Activated CD4-positive, alpha-beta T cell treated with anti-CD3 and anti-CD28 coated beads, Interleukin-2, amount 10 ng/mL, durations not matched to agents 24 days and 14 days (primary cell): ENCODE data around the gene SPATA24. TPM values are rescaled to one million over a fixed set of nuclear protein-coding genes. Genes with fewer than 3 reads are reported as not detected.
"Not testable (repeated sequence)": the region's sequence is repeated elsewhere in the genome, so short reads cannot be mapped to it uniquely, and the experiment has no call there.

Source experiments
- DNase-seq: peaks from one replicate; pipeline ENCODE4 v3.0.0; 2022
- H3K27ac Mint-ChIP-seq: one replicate; pipeline ENCODE4 v1.8.0; 2022; ENCODE audit warnings: mild to moderate bottlenecking, mixed read lengths
- H3K27me3 Mint-ChIP-seq: one replicate; pipeline ENCODE4 v1.8.0; 2022; ENCODE audit warnings: mixed read lengths
- H3K36me3 Mint-ChIP-seq: one replicate; pipeline ENCODE4 v1.8.0; 2022; ENCODE audit warnings: low read depth, mild to moderate bottlenecking, mixed read lengths
- H3K4me1 Mint-ChIP-seq: one replicate; pipeline ENCODE4 v1.8.0; 2021; ENCODE audit warnings: mixed read lengths
- H3K4me3 Mint-ChIP-seq: one replicate; pipeline ENCODE4 v1.8.0; 2022; ENCODE audit warnings: mild to moderate bottlenecking, moderate library complexity, mixed read lengths
- H3K9me3 Mint-ChIP-seq: one replicate; pipeline ENCODE4 v1.8.0; 2021; ENCODE audit warnings: mixed read lengths
- intact Hi-C: fragments of 100-400 bp; cut with micrococcal nuclease; formaldehyde crosslinking; loops from one replicate; pipeline ENCODE4 v1.15.1; 2023
- total RNA-seq: library from RNA; stranded (reverse); gene quantifications from 2 replicates; pipeline ENCODE4 v1.2.3, GENCODE V29; 2022

SPATA24 gene
- total RNA-seq = 4.2 TPM in 2 replicates

GRCh38 chr5:139403787-139404483, at the start of gene SPATA24:
SPATA24 (minus strand) TSS chr5:139404089; CDS start chr5:139404060, 29 bp downstream.
- no peaks in the 10 kb centered on the region for H3K9me3 Mint-ChIP-seq
- peaks cover 37% of the 10 kb centered on the region for H3K4me1 Mint-ChIP-seq
- peak within 1 kb of the TSS; percentile 99 for H3K27ac Mint-ChIP-seq
- no peaks in the 10 kb centered on the region for H3K27me3 Mint-ChIP-seq
- peak; percentile 99 for DNase-seq
- peaks cover 11% of the 10 kb centered on the region for H3K36me3 Mint-ChIP-seq
- H3K4me3 Mint-ChIP-seq = peak within 1 kb of the TSS; percentile 87
- intact Hi-C loops = loop anchor here (1.0 to 10.0 kb wide), 6 partner anchors 10 to 1069 kb away; partner anchors contain the start of genes CDC25C, DNAJC18, FAM53C and HSPA9

DNA sequence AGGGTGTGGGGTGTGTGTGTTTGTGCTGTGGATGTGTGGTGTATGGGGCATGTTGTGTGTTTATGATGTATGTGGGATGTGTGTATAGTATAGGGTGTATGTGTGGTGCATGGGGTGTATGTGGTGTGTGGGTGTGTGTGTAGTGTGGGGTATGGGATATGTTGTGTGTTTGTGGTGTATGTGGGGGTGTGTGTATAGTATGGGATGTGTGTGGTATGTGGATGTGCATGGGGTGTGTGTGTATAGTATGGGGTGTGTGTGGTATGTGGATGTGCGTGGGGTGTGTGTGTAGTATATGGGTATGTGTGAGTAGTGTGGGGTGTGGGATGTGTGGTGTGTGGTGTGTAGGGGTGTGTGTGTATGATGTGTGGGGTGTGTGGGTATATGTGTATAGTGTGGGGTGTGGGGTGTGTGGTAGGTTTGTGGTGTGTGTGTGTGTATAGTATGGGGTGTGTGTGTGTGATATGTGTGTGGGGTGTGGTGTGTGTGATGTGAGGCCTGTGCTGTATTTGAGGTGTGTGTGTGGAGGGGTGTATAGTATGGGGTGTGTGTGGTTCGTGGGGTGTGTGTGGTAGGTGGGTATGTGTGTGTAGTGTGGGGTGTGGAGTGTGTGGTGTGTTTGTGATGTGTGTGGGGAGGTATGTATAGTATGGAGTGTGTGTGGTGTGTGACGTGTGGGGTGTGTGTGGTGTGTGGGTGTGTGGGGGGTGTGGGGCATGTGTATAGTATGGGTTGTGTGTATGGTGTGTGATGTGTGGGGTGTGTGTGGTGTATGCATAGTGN, 48.2 kb upstream of the SPATA24 start:
- H3K36me3 Mint-ChIP-seq = peaks cover 17% of the 10 kb centered on the region
- peaks cover 2% of the 10 kb centered on the region for H3K27me3 Mint-ChIP-seq
- peaks cover 47% of the 10 kb centered on the region for H3K4me1 Mint-ChIP-seq
- H3K27ac Mint-ChIP-seq = no peak overlapping the region
- H3K4me3 Mint-ChIP-seq = no peak overlapping the region
- no peak for DNase-seq
- peaks cover 12% of the 10 kb centered on the region for H3K9me3 Mint-ChIP-seq
- intact Hi-C loops = no loop called here

- DNase-seq = no peak
- H3K27ac Mint-ChIP-seq = no peak overlapping the region
- H3K36me3 Mint-ChIP-seq = peaks cover 19% of the 10 kb centered on the region
- H3K27me3 Mint-ChIP-seq = peaks cover 2% of the 10 kb centered on the region
- peaks cover 48% of the 10 kb centered on the region for H3K4me1 Mint-ChIP-seq
- peaks cover 12% of the 10 kb centered on the region for H3K9me3 Mint-ChIP-seq
- no peak overlapping the region for H3K4me3 Mint-ChIP-seq
- intact Hi-C loops = no loop called here
Measured at GRCh38 chr5:139451176-139451575, 47.3 kb upstream of the SPATA24 start.

DNA sequence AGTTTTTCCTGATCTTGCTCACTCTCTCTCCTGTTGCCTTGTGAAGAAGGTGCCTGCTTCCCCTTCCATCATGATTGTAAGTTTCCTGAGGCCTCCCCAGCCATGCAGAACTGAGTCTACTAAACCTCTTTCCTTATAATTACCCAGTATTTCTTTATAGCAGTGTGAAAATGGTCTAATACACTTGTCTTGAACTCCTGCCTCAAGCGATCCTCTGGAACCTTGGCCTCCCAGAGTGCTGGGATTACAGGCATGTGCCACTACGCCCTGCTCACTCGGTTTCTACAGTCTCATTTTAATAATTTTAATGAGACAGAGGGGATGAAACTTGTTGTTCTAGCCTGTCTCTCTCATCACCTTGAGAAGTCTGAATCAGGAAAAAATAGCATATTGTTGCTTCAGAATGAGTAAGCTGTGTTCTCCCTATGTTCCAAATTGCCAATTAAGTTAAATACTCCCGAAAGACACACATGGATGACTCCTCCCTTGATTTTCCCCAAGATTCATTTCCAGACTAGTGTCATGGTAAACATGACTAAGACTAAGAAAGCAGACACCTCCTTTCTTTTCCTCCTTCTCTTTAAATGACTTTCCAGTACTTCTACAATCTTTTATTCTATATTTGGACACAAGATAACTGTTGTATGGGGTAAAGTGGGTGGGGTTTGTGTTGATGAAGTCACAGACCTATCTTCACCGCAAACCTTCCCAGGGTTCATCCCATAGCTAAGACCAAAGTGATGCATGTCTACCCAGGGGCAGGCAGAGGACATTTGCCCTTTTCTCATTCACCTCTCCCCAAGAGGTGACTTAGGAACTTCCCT, 43.3 kb upstream of the SPATA24 start:
- Mint-ChIP-seq H3K27ac (peak overlapping the region; percentile 96), H3K4me3 (peak overlapping the region; percentile 54), H3K27me3 (no peaks in the 10 kb centered on the region), H3K9me3 (peaks cover 7% of the 10 kb centered on the region), H3K4me1 (peaks cover 61% of the 10 kb centered on the region), H3K36me3 (peaks cover 19% of the 10 kb centered on the region)
- intact Hi-C loops = loop anchor here (1.0 to 2.0 kb wide), 4 partner anchors 8 to 66 kb away; partner anchors contain the start of gene DNAJC18
- peak; percentile 78 for DNase-seq

GRCh38 chr5:139445325-139446170, 41.7 kb upstream of the SPATA24 start:
- H3K27ac Mint-ChIP-seq = peak overlapping the region; percentile 96
- peaks cover 7% of the 10 kb centered on the region for H3K9me3 Mint-ChIP-seq
- peaks cover 71% of the 10 kb centered on the region for H3K4me1 Mint-ChIP-seq
- no peak overlapping the region for H3K4me3 Mint-ChIP-seq
- no peaks in the 10 kb centered on the region for H3K27me3 Mint-ChIP-seq
- DNase-seq = no peak
- peaks cover 19% of the 10 kb centered on the region for H3K36me3 Mint-ChIP-seq
- intact Hi-C loops = loop anchor here (2.0 kb wide), 1 partner anchor 67 kb away; no protein-coding TSS in a partner anchor

- Mint-ChIP-seq H3K4me1 (peaks cover 79% of the 10 kb centered on the region), H3K27ac (peak overlapping the region; percentile 91), H3K9me3 (peaks cover 5% of the 10 kb centered on the region), H3K4me3 (peak overlapping the region; percentile 15), H3K27me3 (no peaks in the 10 kb centered on the region), H3K36me3 (peaks cover 17% of the 10 kb centered on the region)
- peak; percentile 70 for DNase-seq
- intact Hi-C loops = no loop called here
Measured at GRCh38 chr5:139443831-139444453, 40.1 kb upstream of the SPATA24 start.

DNA sequence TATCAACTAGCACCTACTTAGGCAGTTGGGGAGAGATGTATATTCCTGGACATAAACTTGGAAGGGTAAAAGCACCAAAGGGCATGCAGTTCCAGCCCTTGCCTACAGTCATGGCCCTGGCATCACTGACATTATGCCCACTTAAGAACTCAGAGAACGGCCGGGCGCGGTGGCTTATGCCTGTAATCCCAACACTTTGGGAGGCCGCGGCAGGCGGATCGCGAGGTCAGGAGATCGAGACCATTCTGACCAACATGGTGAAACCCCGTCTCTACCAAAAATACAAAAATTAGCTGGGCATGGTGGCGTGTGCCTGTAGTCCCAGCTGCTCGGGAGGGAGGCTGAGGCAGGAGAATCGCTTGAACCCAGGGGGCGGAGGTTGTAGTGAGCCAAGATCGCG, 36.5 kb upstream of the SPATA24 start:
- H3K4me3 Mint-ChIP-seq, H3K27ac Mint-ChIP-seq, H3K36me3 Mint-ChIP-seq, DNase-seq, intact Hi-C loops, H3K27me3 Mint-ChIP-seq, H3K9me3 Mint-ChIP-seq: not testable (repeated sequence)
- H3K4me1 Mint-ChIP-seq = peaks cover 60% of the 10 kb centered on the region

- intact Hi-C loops = loop anchor here (1.0 to 5.0 kb wide), 9 partner anchors 8 to 124 kb away; partner anchors contain the start of genes SPATA24 and STING1
- Mint-ChIP-seq H3K4me1 (peaks cover 55% of the 10 kb centered on the region), H3K27ac (peak within 1 kb of the TSS; percentile 99), H3K36me3 (peaks cover 16% of the 10 kb centered on the region), H3K4me3 (peak within 1 kb of the TSS; percentile 97), H3K9me3 (no peaks in the 10 kb centered on the region), H3K27me3 (no peaks in the 10 kb centered on the region)
- peak; percentile 97 for DNase-seq
Measured at GRCh38 chr5:139439013-139439903, 35.4 kb upstream of the SPATA24 start, which contains the start of gene DNAJC18. DNAJC18 (minus strand) TSS chr5:139439525; CDS start chr5:139439445, 80 bp downstream.

DNA sequence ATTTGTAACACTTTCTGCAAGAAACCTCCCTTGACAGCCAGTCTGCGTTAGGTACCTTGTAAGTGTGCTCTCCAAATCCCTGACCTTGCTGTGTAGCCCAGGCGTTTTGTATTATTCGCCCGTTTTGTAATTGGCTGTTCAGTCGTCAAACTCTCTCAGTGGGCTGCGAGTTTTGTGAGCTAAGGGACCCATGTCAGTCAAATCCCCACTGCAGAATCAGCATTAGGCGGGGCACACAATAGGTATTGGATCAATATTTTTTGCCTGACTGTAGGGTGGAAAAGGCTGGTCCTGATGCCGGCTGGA, 34.8 kb upstream of the SPATA24 start:
- Mint-ChIP-seq H3K9me3 (no peaks in the 10 kb centered on the region), H3K36me3 (peaks cover 17% of the 10 kb centered on the region), H3K4me3 (peak overlapping the region; percentile 97), H3K27ac (peak overlapping the region; percentile 99), H3K4me1 (peaks cover 50% of the 10 kb centered on the region), H3K27me3 (no peaks in the 10 kb centered on the region)
- intact Hi-C loops = loop anchor here (1.0 to 5.0 kb wide), 9 partner anchors 9 to 124 kb away; partner anchors contain the start of genes SPATA24 and STING1
- no peak for DNase-seq

DNA sequence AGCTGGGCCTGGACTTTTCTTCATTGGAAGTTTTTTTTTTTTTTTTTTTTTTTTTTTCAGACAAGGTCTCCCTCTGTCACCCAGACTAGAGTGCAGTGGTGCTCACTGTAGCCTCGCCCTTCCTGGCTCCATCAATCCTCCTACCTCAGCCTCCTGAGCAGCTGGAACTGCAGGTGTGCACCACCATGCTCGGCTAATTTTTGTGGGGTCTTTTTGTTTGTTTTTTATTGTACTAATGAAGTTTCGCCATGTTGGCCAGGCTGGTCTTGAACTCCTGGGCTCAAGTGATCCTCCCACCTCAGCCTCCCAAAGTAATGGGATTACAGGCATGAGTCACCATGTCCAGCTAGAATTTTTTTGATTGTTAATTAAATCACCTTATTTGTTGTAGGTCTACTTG, 31.8 kb upstream of the SPATA24 start:
- intact Hi-C loops = loop anchor here (5.0 kb wide), 1 partner anchor 77 kb away; no protein-coding TSS in a partner anchor
- peaks cover 28% of the 10 kb centered on the region for H3K4me1 Mint-ChIP-seq

GRCh38 chr5:139431706-139432105, 27.8 kb upstream of the SPATA24 start:
- peaks cover 8% of the 10 kb centered on the region for H3K4me1 Mint-ChIP-seq
- H3K9me3 Mint-ChIP-seq = no peaks in the 10 kb centered on the region
- H3K36me3 Mint-ChIP-seq = peaks cover 37% of the 10 kb centered on the region
- H3K27me3 Mint-ChIP-seq = no peaks in the 10 kb centered on the region
- no peak for DNase-seq
- no peak overlapping the region for H3K27ac Mint-ChIP-seq
- intact Hi-C loops = no loop called here
- H3K4me3 Mint-ChIP-seq = no peak overlapping the region

More for the DNA sequence above, 31.8 kb upstream of the SPATA24 start:
- Mint-ChIP-seq H3K36me3 (peaks cover 28% of the 10 kb centered on the region), H3K27me3 (no peaks in the 10 kb centered on the region), H3K27ac (no peak overlapping the region), H3K4me3 (no peak overlapping the region), H3K9me3 (no peaks in the 10 kb centered on the region)
- no peak for DNase-seq

DNA sequence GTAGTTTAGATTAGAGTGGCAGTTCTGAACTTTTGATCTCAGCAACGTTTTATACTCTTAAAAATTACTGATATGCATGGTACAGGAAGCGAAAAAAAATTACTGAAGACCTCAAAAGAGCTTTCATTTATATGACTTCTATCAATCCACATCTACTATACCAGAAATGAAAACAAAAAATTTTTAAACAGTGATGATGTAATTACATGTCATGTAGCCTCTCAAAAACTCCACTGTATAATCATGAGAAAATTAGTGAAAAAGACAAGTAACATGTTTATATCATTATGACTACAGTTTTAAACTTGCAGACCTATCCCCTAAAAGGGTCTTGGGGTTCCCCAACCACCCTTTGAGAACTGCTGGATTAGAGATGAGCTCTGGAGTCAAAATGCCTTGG, 26.1 kb upstream of the SPATA24 start:
- H3K9me3 Mint-ChIP-seq = no peaks in the 10 kb centered on the region
- peaks cover 8% of the 10 kb centered on the region for H3K4me1 Mint-ChIP-seq
- peaks cover 41% of the 10 kb centered on the region for H3K36me3 Mint-ChIP-seq
- intact Hi-C loops = no loop called here
- no peak for DNase-seq
- no peaks in the 10 kb centered on the region for H3K27me3 Mint-ChIP-seq
- peak overlapping the region; percentile 15 for H3K27ac Mint-ChIP-seq
- no peak overlapping the region for H3K4me3 Mint-ChIP-seq
